GM12873 (cell line): Measurements from ENCODE around the gene HSPA1L.

Source experiments
- CTCF ChIP-seq: IDR thresholded peaks from 2 replicates; pipeline ENCODE4 v1.5.1; 2012; ENCODE audit warnings: low read depth, mild to moderate bottlenecking, moderate library complexity, low read length, control low read depth; ENCODE audit not compliant: insufficient read depth; ENCODE audit errors: missing control alignments

The HSPA1L gene

DNA sequence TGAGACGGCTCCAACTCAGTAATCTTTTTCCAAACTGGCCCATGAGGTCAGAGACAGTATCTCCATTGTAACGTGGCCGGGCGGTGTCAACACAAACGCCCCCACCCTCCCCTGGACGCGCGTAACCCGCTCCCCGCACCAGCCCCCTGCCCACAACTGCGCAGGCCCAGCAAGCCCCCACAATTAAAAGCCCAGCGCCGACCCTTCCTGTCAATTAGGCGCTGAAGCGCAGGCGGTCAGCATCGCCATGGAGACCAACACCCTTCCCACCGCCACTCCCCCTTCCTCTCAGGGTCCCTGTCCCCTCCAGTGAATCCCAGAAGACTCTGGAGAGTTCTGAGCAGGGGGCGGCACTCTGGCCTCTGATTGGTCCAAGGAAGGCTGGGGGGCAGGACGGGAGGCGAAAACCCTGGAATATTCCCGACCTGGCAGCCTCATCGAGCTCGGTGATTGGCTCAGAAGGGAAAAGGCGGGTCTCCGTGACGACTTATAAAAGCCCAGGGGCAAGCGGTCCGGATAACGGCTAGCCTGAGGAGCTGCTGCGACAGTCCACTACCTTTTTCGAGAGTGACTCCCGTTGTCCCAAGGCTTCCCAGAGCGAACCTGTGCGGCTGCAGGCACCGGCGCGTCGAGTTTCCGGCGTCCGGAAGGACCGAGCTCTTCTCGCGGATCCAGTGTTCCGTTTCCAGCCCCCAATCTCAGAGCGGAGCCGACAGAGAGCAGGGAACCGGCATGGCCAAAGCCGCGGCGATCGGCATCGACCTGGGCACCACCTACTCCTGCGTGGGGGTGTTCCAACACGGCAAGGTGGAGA, at the start of gene HSPA1L, which contains the start of gene HSPA1A:
HSPA1L (minus strand) TSS at position 259 of the 814 bp plus-strand sequence. CDS start 3,311 bp downstream, outside the sequence.
HSPA1A (plus strand) TSS at position 519 of the 814 bp plus-strand sequence; CDS start at position 733, 214 bp downstream.
- TF ChIP-seq CTCF: no peak

- TF ChIP-seq CTCF: no peak
These were observed 49.7 kb upstream of the HSPA1L start for GRCh38 chr6:31864818-31865204.

- TF ChIP-seq CTCF: no peak
These were observed 47.5 kb upstream of the HSPA1L start, which contains the start of gene NEU1 for GRCh38 chr6:31862344-31863235. NEU1 (minus strand) TSS chr6:31862821; CDS start chr6:31862776, 45 bp downstream.

DNA sequence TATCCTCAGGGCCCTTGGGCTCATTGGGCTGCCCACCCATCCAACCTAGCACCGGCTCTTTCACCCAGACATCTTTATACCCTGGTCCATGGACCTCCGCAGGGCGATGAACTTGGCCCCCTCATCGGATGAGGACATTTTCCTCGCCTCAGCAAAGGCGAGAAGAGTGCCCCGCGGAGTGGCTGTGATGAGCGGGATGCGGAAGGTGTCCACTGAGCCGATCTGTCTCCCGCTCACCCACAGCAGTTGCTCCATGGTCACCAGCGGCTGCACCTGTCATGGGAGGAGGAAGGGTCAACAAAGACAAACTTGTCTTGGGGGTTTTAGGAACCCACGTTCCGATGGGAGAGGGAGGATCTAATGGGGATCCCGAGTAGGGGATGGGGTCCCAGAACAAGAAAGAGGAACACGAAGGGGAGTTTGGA, 46.8 kb upstream of the HSPA1L start:
- no peak for TF ChIP-seq CTCF

DNA sequence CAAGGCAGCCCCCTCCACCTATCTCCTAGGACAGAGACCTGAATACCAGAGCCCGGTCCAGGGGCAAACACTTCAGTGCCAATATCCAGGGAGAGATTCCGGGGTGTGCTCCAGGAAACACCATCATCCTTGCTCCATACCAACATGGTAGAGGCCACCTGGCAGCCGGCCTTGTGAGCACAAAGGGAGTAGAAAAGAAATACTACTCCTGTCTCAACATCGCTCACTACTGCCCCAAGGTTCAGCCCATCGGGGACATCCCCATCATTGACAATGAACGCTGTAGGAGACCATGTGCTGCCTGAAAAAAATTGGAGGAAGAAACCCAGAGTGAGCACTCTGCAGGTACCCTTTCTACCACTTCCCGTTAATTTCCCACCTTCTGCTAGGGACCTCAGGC, 46.1 kb upstream of the HSPA1L start:
- no peak for TF ChIP-seq CTCF

- no peak for TF ChIP-seq CTCF
These were observed 45.3 kb upstream of the HSPA1L start for GRCh38 chr6:31860349-31860748.

GRCh38 chr6:31859923-31860322, 44.8 kb upstream of the HSPA1L start:
- no peak for TF ChIP-seq CTCF
